Stimulated activated CD8-positive, alpha-beta memory T cell treated with anti-CD3 and anti-CD28 coated beads, Interleukin-2, amount 100 ng/mL, for 48 hours (primary cell): ENCODE data around the gene ARHGAP15.

Experiments
- DNase-seq, 2 donors: peaks; one replicate each; pipeline ENCODE4 v3.0.0-alpha.2; 2020; ENCODE audit warnings: low read depth in 2 of 2

Gene ARHGAP15

GRCh38 chr2:143686585-143687164 is 557.5 kb downstream of the ARHGAP15 start:
- no peak for DNase-seq

- no peak for DNase-seq
These were observed 559.0 kb downstream of the ARHGAP15 start for GRCh38 chr2:143688248-143688647.

GRCh38 chr2:143688815-143689214 is 559.6 kb downstream of the ARHGAP15 start:
- DNase-seq = no peak

GRCh38 chr2:143689541-143689940 is 560.3 kb downstream of the ARHGAP15 start:
- DNase-seq = no peak

- DNase-seq = no peak
These were observed 561.0 kb downstream of the ARHGAP15 start for GRCh38 chr2:143690235-143690634.

GRCh38 chr2:143691121-143691520 is 561.9 kb downstream of the ARHGAP15 start:
- no peak for DNase-seq

- no peak for DNase-seq
These were observed 562.9 kb downstream of the ARHGAP15 start for GRCh38 chr2:143692162-143692561.

GRCh38 chr2:143692967-143693366 is 563.7 kb downstream of the ARHGAP15 start:
- no peak for DNase-seq

- no peak for DNase-seq
These were observed 565.1 kb downstream of the ARHGAP15 start for GRCh38 chr2:143694335-143694734.

GRCh38 chr2:143696651-143697050 is 567.4 kb downstream of the ARHGAP15 start:
- no peak for DNase-seq

GRCh38 chr2:143697744-143698143 is 568.5 kb downstream of the ARHGAP15 start:
- DNase-seq = no peak

- no peak for DNase-seq
These were observed 569.1 kb downstream of the ARHGAP15 start for GRCh38 chr2:143698352-143698751.

GRCh38 chr2:143698888-143699570 is 569.8 kb downstream of the ARHGAP15 start:
- DNase-seq = no peak

GRCh38 chr2:143700865-143701264 is 571.6 kb downstream of the ARHGAP15 start:
- no peak for DNase-seq

- no peak for DNase-seq
These were observed 572.6 kb downstream of the ARHGAP15 start for GRCh38 chr2:143701785-143702184.

- DNase-seq = no peak
These were observed 573.7 kb downstream of the ARHGAP15 start for GRCh38 chr2:143702931-143703330.

GRCh38 chr2:143704451-143705106 is 575.4 kb downstream of the ARHGAP15 start:
- no peak for DNase-seq

- no peak for DNase-seq
These were observed 576.0 kb downstream of the ARHGAP15 start for GRCh38 chr2:143705108-143705707.

- DNase-seq = no peak
These were observed 577.1 kb downstream of the ARHGAP15 start for GRCh38 chr2:143706354-143706753.

GRCh38 chr2:143708682-143709081 is 579.5 kb downstream of the ARHGAP15 start:
- no peak for DNase-seq

GRCh38 chr2:143710196-143710595 is 581.0 kb downstream of the ARHGAP15 start:
- no peak for DNase-seq

GRCh38 chr2:143710879-143711278 is 581.7 kb downstream of the ARHGAP15 start:
- DNase-seq = no peak

- no peak for DNase-seq
These were observed 587.3 kb downstream of the ARHGAP15 start for GRCh38 chr2:143716522-143716921.
